GM23338 (cell line): ENCODE measurements around the gene PGBD5. TPM values are rescaled to one million over a fixed set of nuclear protein-coding genes. Genes with fewer than 3 reads are reported as not detected.

ENCODE experiments used
- ATAC-seq: fragments of 200-7000 bp; cut with Tn5 transposase; 3 replicates; pipeline ENCODE4 v1.9.1; 2020
- DNase-seq: peaks from one replicate; pipeline ENCODE4 v3.0.0-alpha.2; 2015; ENCODE audit warnings: low spot score
- H2AFZ ChIP-seq: fragments of 200-600 bp; sonication (generic); 2 replicates; pipeline ENCODE4 v1.8.0; 2016; ENCODE audit warnings: antibody characterized with exemption, mild to moderate bottlenecking, moderate library complexity
- H3F3A ChIP-seq: fragments of 200-600 bp; sonication (generic); replicated peaks from 2 replicates; pipeline ENCODE4 v1.8.0; 2017; ENCODE audit warnings: antibody characterized with exemption, mixed run types, low read depth
- H3K27ac ChIP-seq: fragments of 200-600 bp; sonication (generic); 2 replicates; pipeline ENCODE4 v1.6.1; 2016; ENCODE audit warnings: low read depth
- H3K27me3 ChIP-seq: fragments of 200-600 bp; sonication (generic); 2 replicates; pipeline ENCODE4 v1.8.0; 2016; ENCODE audit warnings: mild to moderate bottlenecking, mixed run types, moderate library complexity; ENCODE audit not compliant: insufficient read depth
- H3K36me3 ChIP-seq: fragments of 200-600 bp; sonication (generic); 2 replicates; pipeline ENCODE4 v1.8.0; 2016; ENCODE audit warnings: mild to moderate bottlenecking; ENCODE audit not compliant: insufficient read depth
- H3K4me1 ChIP-seq: fragments of 200-600 bp; sonication (generic); 2 replicates; pipeline ENCODE4 v1.8.0; 2016; ENCODE audit warnings: mild to moderate bottlenecking, moderate library complexity; ENCODE audit not compliant: insufficient read depth
- H3K4me2 ChIP-seq: fragments of 200-600 bp; sonication (generic); 2 replicates; pipeline ENCODE4 v1.7.1; 2017; ENCODE audit warnings: mixed run types
- H3K4me3 ChIP-seq: fragments of 200-600 bp; sonication (generic); 2 replicates; pipeline ENCODE4 v1.6.1; 2016; ENCODE audit warnings: mixed run types
- H3K79me2 ChIP-seq: fragments of 200-600 bp; sonication (generic); replicated peaks from 2 replicates; pipeline ENCODE4 v1.8.0; 2017; ENCODE audit warnings: mild to moderate bottlenecking; ENCODE audit not compliant: insufficient read depth
- H3K9me2 ChIP-seq: fragments of 200-600 bp; sonication (generic); 2 replicates; pipeline ENCODE4 v1.8.0; 2017; ENCODE audit not compliant: insufficient read depth
- H4K20me1 ChIP-seq: fragments of 200-600 bp; sonication (generic); replicated peaks from 2 replicates; pipeline ENCODE4 v1.8.0; 2017; ENCODE audit warnings: mild to moderate bottlenecking; ENCODE audit not compliant: insufficient read depth
- H3K27ac Mint-ChIP-seq: 2 replicates; pipeline ENCODE4 v1.8.0; 2020; ENCODE audit warnings: inconsistent platforms, mild to moderate bottlenecking, moderate library complexity, mixed read lengths
- H3K27me3 Mint-ChIP-seq: 3 replicates; pipeline ENCODE4 v1.8.0; 2022; ENCODE audit warnings: low read depth, mild to moderate bottlenecking, moderate library complexity, mixed read lengths, inconsistent platforms; ENCODE audit not compliant: insufficient read depth, poor library complexity
- H3K36me3 Mint-ChIP-seq: 3 replicates; pipeline ENCODE4 v1.8.0; 2021; ENCODE audit warnings: low read depth, mild to moderate bottlenecking, inconsistent platforms, moderate library complexity, mixed read lengths
- H3K4me1 Mint-ChIP-seq: 3 replicates; pipeline ENCODE4 v1.8.0; 2020; ENCODE audit warnings: mild to moderate bottlenecking, inconsistent platforms, mixed read lengths
- H3K4me3 Mint-ChIP-seq: 3 replicates; pipeline ENCODE4 v1.8.0; 2021; ENCODE audit warnings: moderate library complexity, mild to moderate bottlenecking, inconsistent platforms, mixed read lengths
- H3K9me3 Mint-ChIP-seq: 3 replicates; pipeline ENCODE4 v1.8.0; 2020; ENCODE audit warnings: moderate library complexity, mild to moderate bottlenecking, inconsistent platforms, mixed read lengths
- EZH2 ChIP-seq: fragments of 200-600 bp; sonication (generic); IDR thresholded peaks from one replicate; pipeline ENCODE4 v1.8.0; 2017; ENCODE audit warnings: antibody characterized with exemption, mild to moderate bottlenecking, low read depth; ENCODE audit not compliant: unreplicated experiment
- EZH2phosphoT487 ChIP-seq: fragments of 200-600 bp; sonication (generic); IDR thresholded peaks from one replicate; pipeline ENCODE4 v1.8.1; 2018; ENCODE audit warnings: antibody characterized with exemption; ENCODE audit not compliant: unreplicated experiment
- JUNB ChIP-seq: IDR thresholded peaks from one replicate; pipeline ENCODE4 v1.6.1; 2016; ENCODE audit warnings: antibody characterized with exemption; ENCODE audit not compliant: unreplicated experiment
- POLR2AphosphoS5 ChIP-seq: IDR thresholded peaks from 2 replicates; pipeline ENCODE4 v1.6.1; 2016; ENCODE audit warnings: antibody characterized with exemption, low read depth
- STAT1 ChIP-seq: IDR thresholded peaks from one replicate; pipeline ENCODE4 v1.6.1; 2016; ENCODE audit warnings: antibody characterized with exemption; ENCODE audit not compliant: unreplicated experiment
- ZNF114 ChIP-seq: fragments of 250-450 bp; sonication (Bioruptor Pico); IDR thresholded peaks from 2 replicates; pipeline ENCODE4 v1.5.0; 2020; ENCODE audit warnings: mild to moderate bottlenecking, moderate library complexity
- ZNF331 ChIP-seq: fragments of 250-450 bp; sonication (Bioruptor Pico); IDR thresholded peaks from 2 replicates; pipeline ENCODE4 v1.5.0; 2020; ENCODE audit warnings: low read depth, mild to moderate bottlenecking, moderate library complexity
- polyA plus RNA-seq: library from polyadenylated mRNA; unstranded; fragments of >200 nt; fragmentation: Nextera tagmentation; extraction: Ambion mirVana; gene quantifications from 2 replicates; pipeline ENCODE4 v1.2.1, GENCODE V29; 2016
- total RNA-seq: library from RNA; depleted of rRNA; stranded (reverse); fragments of >200 nt; shearing (Covaris generic); gene quantifications from 2 replicates; pipeline ENCODE4 v1.2.3, GENCODE V29; 2014
- TF ChIP-seq, protein P1 (sequence below), 2 experiments: fragments of 200-600 bp in 1 of 2; sonication (generic) in 1 of 2; conservative IDR thresholded peaks; 2 replicates each; pipeline versions ENCODE4 v1.5.1 to v1.6.1; 2016 to 2017; ENCODE audit warnings: antibody characterized with exemption in 2 of 2, low read depth in 2 of 2, mild to moderate bottlenecking in 2 of 2, moderate library complexity in 1 of 2
- TF ChIP-seq, protein P2 (sequence below): IDR thresholded peaks from 2 replicates; pipeline ENCODE4 v1.6.1; 2016; ENCODE audit warnings: antibody characterized with exemption
- TF ChIP-seq, protein P3 (sequence below): fragments of 250-450 bp; sonication (Bioruptor Pico); IDR thresholded peaks from 2 replicates; pipeline ENCODE4 v1.5.0; 2020; ENCODE audit warnings: mild to moderate bottlenecking, moderate library complexity

PGBD5 gene
- total and polyA plus RNA-seq, 2 experiments from 2014 or later, result 3.4 to 16.6 TPM

DNA sequence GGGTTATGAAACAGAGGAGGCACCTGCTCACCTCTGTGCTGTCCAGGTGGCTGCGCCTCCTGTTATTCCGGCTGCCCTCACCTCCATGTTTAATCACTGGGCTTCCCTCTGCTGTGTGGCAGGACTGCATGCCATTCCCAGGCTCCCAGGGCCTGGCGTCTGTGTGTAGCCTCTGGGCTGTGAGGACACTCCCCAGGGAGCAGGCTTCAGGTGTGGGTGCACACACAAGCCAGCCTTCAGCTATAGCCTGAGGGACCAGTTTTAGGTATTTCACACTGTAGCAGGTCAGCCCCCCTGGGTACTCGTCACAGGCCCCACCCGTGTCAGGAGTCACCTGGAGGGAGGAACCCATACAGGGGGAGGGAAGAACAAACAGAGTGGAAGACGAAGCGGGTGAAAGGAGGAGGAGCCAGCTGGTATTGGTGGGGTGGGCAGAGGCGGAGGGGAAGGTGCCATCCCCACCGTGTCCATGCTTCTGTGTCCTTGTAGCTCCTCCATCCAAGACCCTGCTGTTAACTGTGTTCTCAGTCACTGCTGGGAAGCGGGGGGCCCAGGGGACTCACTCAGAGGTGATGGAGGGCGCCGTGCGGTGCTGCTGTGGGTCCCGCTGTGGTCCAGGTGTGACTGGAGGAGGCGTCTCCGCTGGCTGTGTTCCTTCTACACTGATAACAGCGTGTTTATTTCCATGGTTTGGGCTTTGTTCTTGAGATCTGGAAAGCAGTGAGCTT, 158.6 kb downstream of the PGBD5 start (continued):
- TF ChIP-seq, protein P1, sequence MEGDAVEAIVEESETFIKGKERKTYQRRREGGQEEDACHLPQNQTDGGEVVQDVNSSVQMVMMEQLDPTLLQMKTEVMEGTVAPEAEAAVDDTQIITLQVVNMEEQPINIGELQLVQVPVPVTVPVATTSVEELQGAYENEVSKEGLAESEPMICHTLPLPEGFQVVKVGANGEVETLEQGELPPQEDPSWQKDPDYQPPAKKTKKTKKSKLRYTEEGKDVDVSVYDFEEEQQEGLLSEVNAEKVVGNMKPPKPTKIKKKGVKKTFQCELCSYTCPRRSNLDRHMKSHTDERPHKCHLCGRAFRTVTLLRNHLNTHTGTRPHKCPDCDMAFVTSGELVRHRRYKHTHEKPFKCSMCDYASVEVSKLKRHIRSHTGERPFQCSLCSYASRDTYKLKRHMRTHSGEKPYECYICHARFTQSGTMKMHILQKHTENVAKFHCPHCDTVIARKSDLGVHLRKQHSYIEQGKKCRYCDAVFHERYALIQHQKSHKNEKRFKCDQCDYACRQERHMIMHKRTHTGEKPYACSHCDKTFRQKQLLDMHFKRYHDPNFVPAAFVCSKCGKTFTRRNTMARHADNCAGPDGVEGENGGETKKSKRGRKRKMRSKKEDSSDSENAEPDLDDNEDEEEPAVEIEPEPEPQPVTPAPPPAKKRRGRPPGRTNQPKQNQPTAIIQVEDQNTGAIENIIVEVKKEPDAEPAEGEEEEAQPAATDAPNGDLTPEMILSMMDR (conservative IDR thresholded peaks at IDR 0.05; ENCODE audit: low read depth in 2 of 2), result no peak
- TF ChIP-seq, protein P2, sequence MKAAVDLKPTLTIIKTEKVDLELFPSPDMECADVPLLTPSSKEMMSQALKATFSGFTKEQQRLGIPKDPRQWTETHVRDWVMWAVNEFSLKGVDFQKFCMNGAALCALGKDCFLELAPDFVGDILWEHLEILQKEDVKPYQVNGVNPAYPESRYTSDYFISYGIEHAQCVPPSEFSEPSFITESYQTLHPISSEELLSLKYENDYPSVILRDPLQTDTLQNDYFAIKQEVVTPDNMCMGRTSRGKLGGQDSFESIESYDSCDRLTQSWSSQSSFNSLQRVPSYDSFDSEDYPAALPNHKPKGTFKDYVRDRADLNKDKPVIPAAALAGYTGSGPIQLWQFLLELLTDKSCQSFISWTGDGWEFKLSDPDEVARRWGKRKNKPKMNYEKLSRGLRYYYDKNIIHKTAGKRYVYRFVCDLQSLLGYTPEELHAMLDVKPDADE, result no peak
- TF ChIP-seq STAT1, result no peak
- TF ChIP-seq JUNB, result no peak
- no peak for TF ChIP-seq EZH2phosphoT487
- TF ChIP-seq POLR2AphosphoS5, result no peak
- no peak for TF ChIP-seq ZNF331
- no peak for TF ChIP-seq EZH2

DNA sequence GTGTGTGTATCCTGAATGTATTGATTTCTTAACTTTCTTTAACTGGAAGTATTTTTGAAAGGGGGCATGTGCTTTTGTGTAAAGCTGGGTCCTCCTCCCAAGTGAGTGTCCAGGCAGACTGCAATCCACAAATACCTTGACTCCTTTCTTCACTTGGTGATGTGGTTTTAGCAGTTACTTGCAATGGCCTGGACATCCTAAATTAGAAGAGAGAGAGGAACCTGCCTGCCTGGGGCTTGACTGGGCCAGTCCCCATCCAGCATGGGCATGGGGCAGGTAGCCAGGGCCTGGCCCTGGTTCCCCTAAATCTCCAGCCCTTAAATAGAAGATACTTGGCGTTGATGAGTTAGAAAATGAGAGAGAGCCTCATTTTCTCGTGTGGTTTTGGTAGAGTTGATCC, 159.7 kb downstream of the PGBD5 start:
- Histone ChIP-seq H3K27ac (no peak overlapping the region), H3K4me3 (no peak overlapping the region), H3K9me2 (no peaks in the 10 kb centered on the region), H3F3A (no peaks in the 10 kb centered on the region), H3K4me1 (peaks cover 2% of the 10 kb centered on the region; the same call in 1 of the 2 replicates), H3K36me3 (no peaks in the 10 kb centered on the region; the same call in 1 of the 2 replicates), H3K4me2 (no peak overlapping the region), H3K27me3 (no peaks in the 10 kb centered on the region), H2AFZ (no peak overlapping the region), H4K20me1 (no peaks in the 10 kb centered on the region), H3K79me2 (no peaks in the 10 kb centered on the region)
- Mint-ChIP-seq H3K4me3 (no peak overlapping the region), H3K9me3 (no peaks in the 10 kb centered on the region), H3K27ac (no peak overlapping the region), H3K36me3 (peaks cover 27% of the 10 kb centered on the region), H3K27me3 (peaks cover 7% of the 10 kb centered on the region), H3K4me1 (peaks cover 12% of the 10 kb centered on the region)
- ATAC-seq (no peak), DNase-seq (no peak)
- TF ChIP-seq ZNF114 (no peak), ZNF331 (no peak), POLR2AphosphoS5 (no peak), EZH2 (no peak)
- TF ChIP-seq, protein P2, result no peak
- TF ChIP-seq, protein P1 (conservative IDR thresholded peaks at IDR 0.05; ENCODE audit: low read depth in 2 of 2), result no peak
- TF ChIP-seq, protein P3, sequence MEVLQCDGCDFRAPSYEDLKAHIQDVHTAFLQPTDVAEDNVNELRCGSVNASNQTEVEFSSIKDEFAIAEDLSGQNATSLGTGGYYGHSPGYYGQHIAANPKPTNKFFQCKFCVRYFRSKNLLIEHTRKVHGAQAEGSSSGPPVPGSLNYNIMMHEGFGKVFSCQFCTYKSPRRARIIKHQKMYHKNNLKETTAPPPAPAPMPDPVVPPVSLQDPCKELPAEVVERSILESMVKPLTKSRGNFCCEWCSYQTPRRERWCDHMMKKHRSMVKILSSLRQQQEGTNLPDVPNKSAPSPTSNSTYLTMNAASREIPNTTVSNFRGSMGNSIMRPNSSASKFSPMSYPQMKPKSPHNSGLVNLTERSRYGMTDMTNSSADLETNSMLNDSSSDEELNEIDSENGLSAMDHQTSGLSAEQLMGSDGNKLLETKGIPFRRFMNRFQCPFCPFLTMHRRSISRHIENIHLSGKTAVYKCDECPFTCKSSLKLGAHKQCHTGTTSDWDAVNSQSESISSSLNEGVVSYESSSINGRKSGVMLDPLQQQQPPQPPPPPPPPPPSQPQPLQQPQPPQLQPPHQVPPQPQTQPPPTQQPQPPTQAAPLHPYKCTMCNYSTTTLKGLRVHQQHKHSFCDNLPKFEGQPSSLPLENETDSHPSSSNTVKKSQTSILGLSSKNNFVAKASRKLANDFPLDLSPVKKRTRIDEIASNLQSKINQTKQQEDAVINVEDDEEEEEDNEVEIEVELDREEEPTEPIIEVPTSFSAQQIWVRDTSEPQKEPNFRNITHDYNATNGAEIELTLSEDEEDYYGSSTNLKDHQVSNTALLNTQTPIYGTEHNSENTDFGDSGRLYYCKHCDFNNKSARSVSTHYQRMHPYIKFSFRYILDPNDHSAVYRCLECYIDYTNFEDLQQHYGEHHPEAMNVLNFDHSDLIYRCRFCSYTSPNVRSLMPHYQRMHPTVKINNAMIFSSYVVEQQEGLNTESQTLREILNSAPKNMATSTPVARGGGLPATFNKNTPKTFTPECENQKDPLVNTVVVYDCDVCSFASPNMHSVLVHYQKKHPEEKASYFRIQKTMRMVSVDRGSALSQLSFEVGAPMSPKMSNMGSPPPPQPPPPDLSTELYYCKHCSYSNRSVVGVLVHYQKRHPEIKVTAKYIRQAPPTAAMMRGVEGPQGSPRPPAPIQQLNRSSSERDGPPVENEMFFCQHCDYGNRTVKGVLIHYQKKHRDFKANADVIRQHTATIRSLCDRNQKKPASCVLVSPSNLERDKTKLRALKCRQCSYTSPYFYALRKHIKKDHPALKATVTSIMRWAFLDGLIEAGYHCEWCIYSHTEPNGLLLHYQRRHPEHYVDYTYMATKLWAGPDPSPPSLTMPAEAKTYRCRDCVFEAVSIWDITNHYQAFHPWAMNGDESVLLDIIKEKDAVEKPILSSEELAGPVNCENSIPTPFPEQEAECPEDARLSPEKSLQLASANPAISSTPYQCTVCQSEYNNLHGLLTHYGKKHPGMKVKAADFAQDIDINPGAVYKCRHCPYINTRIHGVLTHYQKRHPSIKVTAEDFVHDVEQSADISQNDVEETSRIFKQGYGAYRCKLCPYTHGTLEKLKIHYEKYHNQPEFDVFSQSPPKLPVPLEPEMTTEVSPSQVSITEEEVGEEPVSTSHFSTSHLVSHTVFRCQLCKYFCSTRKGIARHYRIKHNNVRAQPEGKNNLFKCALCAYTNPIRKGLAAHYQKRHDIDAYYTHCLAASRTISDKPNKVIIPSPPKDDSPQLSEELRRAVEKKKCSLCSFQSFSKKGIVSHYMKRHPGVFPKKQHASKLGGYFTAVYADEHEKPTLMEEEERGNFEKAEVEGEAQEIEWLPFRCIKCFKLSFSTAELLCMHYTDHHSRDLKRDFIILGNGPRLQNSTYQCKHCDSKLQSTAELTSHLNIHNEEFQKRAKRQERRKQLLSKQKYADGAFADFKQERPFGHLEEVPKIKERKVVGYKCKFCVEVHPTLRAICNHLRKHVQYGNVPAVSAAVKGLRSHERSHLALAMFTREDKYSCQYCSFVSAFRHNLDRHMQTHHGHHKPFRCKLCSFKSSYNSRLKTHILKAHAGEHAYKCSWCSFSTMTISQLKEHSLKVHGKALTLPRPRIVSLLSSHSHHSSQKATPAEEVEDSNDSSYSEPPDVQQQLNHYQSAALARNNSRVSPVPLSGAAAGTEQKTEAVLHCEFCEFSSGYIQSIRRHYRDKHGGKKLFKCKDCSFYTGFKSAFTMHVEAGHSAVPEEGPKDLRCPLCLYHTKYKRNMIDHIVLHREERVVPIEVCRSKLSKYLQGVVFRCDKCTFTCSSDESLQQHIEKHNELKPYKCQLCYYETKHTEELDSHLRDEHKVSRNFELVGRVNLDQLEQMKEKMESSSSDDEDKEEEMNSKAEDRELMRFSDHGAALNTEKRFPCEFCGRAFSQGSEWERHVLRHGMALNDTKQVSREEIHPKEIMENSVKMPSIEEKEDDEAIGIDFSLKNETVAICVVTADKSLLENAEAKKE (CRISPR knock-in tag), result no peak
